HCT116 (cell line): Measurements from ENCODE around the gene ROBO1. TPM values are rescaled to one million over a fixed set of nuclear protein-coding genes. Genes with fewer than 3 reads are reported as not detected.

ENCODE experiments used
- ATAC-seq: fragments of 200-7000 bp; cut with Tn5 transposase; 2 replicates; pipeline ENCODE4 v1.9.1; 2020; ENCODE audit warnings: mild to moderate bottlenecking, moderate library complexity
- BruUV-seq: library from RNA; stranded (reverse); fragments of 400-500 nt; replicated peaks from 2 replicates; lab custom pipeline; 2021; lab: Mats Ljungman, UMichigan
- CTCF ChIA-PET: fragments of 300-600 bp; sonication (Branson Sonifier 250); formaldehyde crosslinking; loops from one replicate; lab custom pipeline; 2021; ENCODE audit warnings: antibody characterized with exemption; lab: Charles Lee
- POLR2A ChIA-PET: fragments of 300-600, 350-600 bp; sonication (Branson Sonifier 250); formaldehyde crosslinking; loops from one replicate; lab custom pipeline; 2021; ENCODE audit warnings: antibody characterized with exemption; lab: Charles Lee
- RAD21 ChIA-PET, 2 experiments: fragments of 300-600 bp; sonication (Branson Sonifier 250); formaldehyde crosslinking; loops; one replicate each; lab custom pipeline; 2023; ENCODE audit warnings: low total read pairs in 2 of 2; ENCODE audit not compliant: uncharacterized antibody in 2 of 2, unreplicated experiment in 2 of 2, low non-redundant PET in 1 of 2; lab: Charles Lee
- DNase-seq: peaks from one replicate; pipeline ENCODE4 v3.0.0-alpha.2; 2010; ENCODE audit warnings: low read depth, low spot score
- H2AFZ ChIP-seq: fragments of 200-600 bp; shearing (Covaris generic), sonication (generic); 2 replicates; pipeline ENCODE4 v1.6.1; 2017; ENCODE audit warnings: low read depth, mixed run types, mixed read lengths, antibody characterized with exemption, low read length; ENCODE audit not compliant: poor library complexity, severe bottlenecking
- H3K27ac ChIP-seq: 2 replicates; pipeline ENCODE4 v1.5.1; 2012; ENCODE audit warnings: low read depth, low read length
- H3K27me3 ChIP-seq: fragments of 200-600 bp; sonication (generic); 2 replicates; pipeline ENCODE4 v1.6.1; 2016; ENCODE audit warnings: mixed run types, low read length, mixed read lengths; ENCODE audit not compliant: insufficient read depth
- H3K36me3 ChIP-seq, 2 experiments: fragments of 200-500 bp in 1 of 2; fragments of 200-600 bp in 1 of 2; sonication (Bioruptor generic) in 1 of 2; sonication (generic) in 1 of 2; 2 replicates each; pipeline versions ENCODE4 v1.5.1 to v1.6.1; 2014 to 2016; ENCODE audit warnings: low read length in 2 of 2, inconsistent platforms in 1 of 2, mixed read lengths in 1 of 2, mixed run types in 1 of 2; ENCODE audit not compliant: insufficient read depth in 2 of 2, control insufficient read depth in 1 of 2
- H3K4me1 ChIP-seq, 2 experiments: fragments of 200-600 bp in 1 of 2; sonication (generic) in 1 of 2; 2 replicates each; pipeline versions ENCODE4 v1.5.1 to v1.6.1; 2012 to 2017; ENCODE audit warnings: low read length in 2 of 2, inconsistent platforms in 1 of 2, mild to moderate bottlenecking in 1 of 2, mixed read lengths in 1 of 2, mixed run types in 1 of 2, moderate library complexity in 1 of 2; ENCODE audit not compliant: insufficient read depth in 2 of 2, control insufficient read depth in 1 of 2
- H3K4me2 ChIP-seq: fragments of 200-600 bp; sonication (generic); 2 replicates; pipeline ENCODE4 v1.6.1; 2017; ENCODE audit warnings: mixed run types, low read length, mixed read lengths
- H3K4me3 ChIP-seq, 2 experiments: fragments of 200-600 bp in 1 of 2; sonication (generic) in 1 of 2; replicated peaks in 1 of 2; 2 replicates each; pipeline ENCODE4 v1.5.1; 2011 to 2016; ENCODE audit warnings: low read length in 2 of 2, control low read depth in 1 of 2, low read depth in 1 of 2, mild to moderate bottlenecking in 1 of 2, mixed read lengths in 1 of 2, mixed run types in 1 of 2
- H3K79me2 ChIP-seq: fragments of 200-600 bp; sonication (generic); 2 replicates; pipeline ENCODE4 v1.6.1; 2017; ENCODE audit warnings: mild to moderate bottlenecking, mixed run types, low read length, moderate library complexity, mixed read lengths; ENCODE audit not compliant: insufficient read depth
- H3K9ac ChIP-seq: fragments of 200-600 bp; sonication (generic); 2 replicates; pipeline ENCODE4 v1.6.1; 2016; ENCODE audit warnings: low read length, mixed read lengths
- H3K9me2 ChIP-seq: fragments of 200-600 bp; sonication (generic), shearing (Covaris generic); 2 replicates; pipeline ENCODE4 v1.6.1; 2017; ENCODE audit warnings: mixed run types, mild to moderate bottlenecking, moderate library complexity; ENCODE audit not compliant: insufficient read depth
- H3K9me3 ChIP-seq, 2 experiments: fragments of 200-500 bp in 1 of 2; fragments of 200-600 bp in 1 of 2; sonication (Bioruptor generic) in 1 of 2; sonication (generic) in 1 of 2; 2 replicates each; pipeline ENCODE4 v1.6.1; 2014 to 2017; ENCODE audit warnings: low read length in 2 of 2, mixed read lengths in 2 of 2, inconsistent platforms in 1 of 2, low read depth in 1 of 2, mild to moderate bottlenecking in 1 of 2, mixed run types in 1 of 2, moderate library complexity in 1 of 2; ENCODE audit not compliant: control insufficient read depth in 1 of 2, insufficient read depth in 1 of 2
- H4K20me1 ChIP-seq: fragments of 200-600 bp; sonication (generic), shearing (Covaris generic); 2 replicates; pipeline ENCODE4 v1.6.1; 2017; ENCODE audit warnings: mixed run types, mild to moderate bottlenecking, moderate library complexity; ENCODE audit not compliant: insufficient read depth
- CEBPB ChIP-seq: IDR thresholded peaks from 2 replicates; pipeline ENCODE4 v1.6.1; 2012; ENCODE audit warnings: low read depth
- FOSL1 ChIP-seq: IDR thresholded peaks from 2 replicates; pipeline ENCODE4 v1.6.1; 2012; ENCODE audit warnings: low read depth
- POLR2A ChIP-seq: IDR thresholded peaks from 2 replicates; pipeline ENCODE4 v1.7.0; 2011; ENCODE audit warnings: borderline replicate concordance; ENCODE audit not compliant: insufficient read depth, insufficient read length; ENCODE audit errors: extremely low read depth
- TCF7L2 ChIP-seq: IDR thresholded peaks from 2 replicates; pipeline ENCODE4 v1.7.0; 2011; ENCODE audit warnings: borderline replicate concordance, inconsistent platforms; ENCODE audit not compliant: insufficient read depth, insufficient read length; ENCODE audit errors: extremely low read depth
- ZFX ChIP-seq: fragments of 450-650 bp; IDR thresholded peaks from 2 replicates; pipeline ENCODE4 v1.6.1; 2017
- ZNF274 ChIP-seq: fragments of 200-500 bp; sonication (Bioruptor generic); IDR thresholded peaks from 2 replicates; pipeline ENCODE4 v1.6.1; 2014; ENCODE audit warnings: mild to moderate bottlenecking, low read depth, low read length, inconsistent platforms
- intact Hi-C: fragments of 100-400 bp; cut with micrococcal nuclease; formaldehyde crosslinking; loops from 2 replicates; pipeline ENCODE4 v1.10.0; 2022
- total RNA-seq: library from RNA; stranded (reverse); gene quantifications from one replicate; pipeline ENCODE4 v1.2.1, GENCODE V29; 2021; ENCODE audit not compliant: unreplicated experiment
- TF ChIP-seq, protein P1 (sequence below): IDR thresholded peaks from 2 replicates; pipeline ENCODE4 v1.6.1; 2012
- TF ChIP-seq, protein P2 (sequence below): IDR thresholded peaks from 2 replicates; pipeline ENCODE4 v1.6.1; 2012; ENCODE audit warnings: low read depth

Gene ROBO1
- total RNA-seq, 1 experiment from 2014 or later: 0.27 TPM

DNA sequence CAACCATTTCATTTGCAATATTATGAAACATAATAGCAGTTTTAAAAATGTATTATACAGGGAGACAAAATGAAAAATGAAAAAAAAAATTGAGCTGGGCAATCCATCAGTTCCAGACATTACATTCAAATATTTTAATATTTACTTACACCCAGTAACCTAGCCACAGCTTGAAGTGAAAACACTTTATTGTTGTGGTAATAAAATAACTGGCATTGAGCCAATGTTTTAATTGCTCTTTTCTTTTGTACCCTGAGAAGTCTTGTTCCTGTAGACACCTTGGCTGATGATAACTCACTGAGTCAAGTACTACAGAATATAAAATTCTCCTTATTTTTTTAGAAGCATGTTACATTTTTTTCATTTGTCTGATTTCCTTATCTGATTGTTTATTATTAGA, 180.6 kb downstream of the ROBO1 start:
- intact Hi-C loops: no loop called here
- ChIA-PET POLR2A (no interaction called here), CTCF (no interaction called here), RAD21 (no interaction called here)
- Histone ChIP-seq H4K20me1 (no peaks in the 10 kb centered on the region), H3K27me3 (no peaks in the 10 kb centered on the region), H3K9ac (no peak overlapping the region), H2AFZ (no peak overlapping the region), H3K4me2 (no peak overlapping the region), H3K4me1 (no peaks in the 10 kb centered on the region), H3K36me3 (no peaks in the 10 kb centered on the region), H3K79me2 (no peaks in the 10 kb centered on the region), H3K9me3 (peaks cover 0 to 18% of the 10 kb centered on the region in 2 experiments; a peak in 2 of 4 replicates), H3K4me3 (no peak overlapping the region), H3K27ac (no peak overlapping the region), H3K9me2 (no peaks in the 10 kb centered on the region)
- BruUV-seq: no TSS peak
- no peak for DNase-seq
- ATAC-seq: no peak
- TF ChIP-seq ZFX: no peak

DNA sequence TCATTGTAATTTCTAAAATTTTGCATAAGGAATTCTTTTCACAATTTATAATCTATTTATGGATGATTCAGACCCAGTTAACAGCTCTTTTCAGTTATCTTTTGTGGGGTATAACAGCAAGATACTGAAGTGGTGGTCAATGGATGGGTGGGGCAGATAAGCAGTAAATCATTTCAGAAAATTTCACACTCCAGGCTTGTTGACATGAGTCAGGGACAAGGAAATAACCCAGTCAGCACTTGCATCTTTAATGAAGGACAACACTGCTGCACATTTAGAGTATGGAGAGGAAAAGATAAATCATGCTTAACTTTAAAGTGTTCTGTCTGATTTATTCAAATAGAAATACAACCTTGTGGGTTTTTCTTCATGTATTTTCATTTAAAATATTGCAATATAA, 181.6 kb downstream of the ROBO1 start:
- no peaks in the 10 kb centered on the region for H3K36me3 ChIP-seq
- no peak overlapping the region for H2AFZ ChIP-seq
- intact Hi-C loops: no loop called here
- no peaks in the 10 kb centered on the region for H3K9me2 ChIP-seq
- no peaks in the 10 kb centered on the region for H3K27me3 ChIP-seq
- POLR2A ChIA-PET: no interaction called here
- H3K9ac ChIP-seq: no peak overlapping the region
- peaks cover 0 to 15% of the 10 kb centered on the region in 2 experiments; a peak in 2 of 4 replicates for H3K9me3 ChIP-seq
- DNase-seq (no peak), ATAC-seq (no peak)
- no peaks in the 10 kb centered on the region for H3K4me1 ChIP-seq
- H3K4me2 ChIP-seq: no peak overlapping the region
- no peaks in the 10 kb centered on the region for H3K79me2 ChIP-seq
- CTCF ChIA-PET: no interaction called here
- H4K20me1 ChIP-seq: no peaks in the 10 kb centered on the region
- H3K4me3 ChIP-seq: no peak overlapping the region
- no peak overlapping the region for H3K27ac ChIP-seq
- no TSS peak for BruUV-seq
- RAD21 ChIA-PET: no interaction called here
- no peak for TF ChIP-seq POLR2A
- no peak for TF ChIP-seq ZFX
- TF ChIP-seq CEBPB: no peak
- TF ChIP-seq, protein P1, sequence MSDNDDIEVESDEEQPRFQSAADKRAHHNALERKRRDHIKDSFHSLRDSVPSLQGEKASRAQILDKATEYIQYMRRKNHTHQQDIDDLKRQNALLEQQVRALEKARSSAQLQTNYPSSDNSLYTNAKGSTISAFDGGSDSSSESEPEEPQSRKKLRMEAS: no peak
- TF ChIP-seq FOSL1: no peak
- TF ChIP-seq, protein P2, sequence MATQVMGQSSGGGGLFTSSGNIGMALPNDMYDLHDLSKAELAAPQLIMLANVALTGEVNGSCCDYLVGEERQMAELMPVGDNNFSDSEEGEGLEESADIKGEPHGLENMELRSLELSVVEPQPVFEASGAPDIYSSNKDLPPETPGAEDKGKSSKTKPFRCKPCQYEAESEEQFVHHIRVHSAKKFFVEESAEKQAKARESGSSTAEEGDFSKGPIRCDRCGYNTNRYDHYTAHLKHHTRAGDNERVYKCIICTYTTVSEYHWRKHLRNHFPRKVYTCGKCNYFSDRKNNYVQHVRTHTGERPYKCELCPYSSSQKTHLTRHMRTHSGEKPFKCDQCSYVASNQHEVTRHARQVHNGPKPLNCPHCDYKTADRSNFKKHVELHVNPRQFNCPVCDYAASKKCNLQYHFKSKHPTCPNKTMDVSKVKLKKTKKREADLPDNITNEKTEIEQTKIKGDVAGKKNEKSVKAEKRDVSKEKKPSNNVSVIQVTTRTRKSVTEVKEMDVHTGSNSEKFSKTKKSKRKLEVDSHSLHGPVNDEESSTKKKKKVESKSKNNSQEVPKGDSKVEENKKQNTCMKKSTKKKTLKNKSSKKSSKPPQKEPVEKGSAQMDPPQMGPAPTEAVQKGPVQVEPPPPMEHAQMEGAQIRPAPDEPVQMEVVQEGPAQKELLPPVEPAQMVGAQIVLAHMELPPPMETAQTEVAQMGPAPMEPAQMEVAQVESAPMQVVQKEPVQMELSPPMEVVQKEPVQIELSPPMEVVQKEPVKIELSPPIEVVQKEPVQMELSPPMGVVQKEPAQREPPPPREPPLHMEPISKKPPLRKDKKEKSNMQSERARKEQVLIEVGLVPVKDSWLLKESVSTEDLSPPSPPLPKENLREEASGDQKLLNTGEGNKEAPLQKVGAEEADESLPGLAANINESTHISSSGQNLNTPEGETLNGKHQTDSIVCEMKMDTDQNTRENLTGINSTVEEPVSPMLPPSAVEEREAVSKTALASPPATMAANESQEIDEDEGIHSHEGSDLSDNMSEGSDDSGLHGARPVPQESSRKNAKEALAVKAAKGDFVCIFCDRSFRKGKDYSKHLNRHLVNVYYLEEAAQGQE: no peak
- TF ChIP-seq TCF7L2: no peak
- no peak for TF ChIP-seq ZNF274
